ENCODE measurements around the gene VPS36.
"Not testable (repeated sequence)": the region's sequence is repeated elsewhere in the genome, so short reads cannot be mapped to it uniquely, and the experiment has no call there.

Gene VPS36

GRCh38 chr13:52377898-52378297, 72.5 kb downstream of the VPS36 start:
- no peak for DNase-seq (ENCODE audit: low read depth in 2 of 2)

GRCh38 chr13:52374873-52375411, 75.5 kb downstream of the VPS36 start:
- no peak for DNase-seq (ENCODE audit: low read depth in 2 of 2)

DNA sequence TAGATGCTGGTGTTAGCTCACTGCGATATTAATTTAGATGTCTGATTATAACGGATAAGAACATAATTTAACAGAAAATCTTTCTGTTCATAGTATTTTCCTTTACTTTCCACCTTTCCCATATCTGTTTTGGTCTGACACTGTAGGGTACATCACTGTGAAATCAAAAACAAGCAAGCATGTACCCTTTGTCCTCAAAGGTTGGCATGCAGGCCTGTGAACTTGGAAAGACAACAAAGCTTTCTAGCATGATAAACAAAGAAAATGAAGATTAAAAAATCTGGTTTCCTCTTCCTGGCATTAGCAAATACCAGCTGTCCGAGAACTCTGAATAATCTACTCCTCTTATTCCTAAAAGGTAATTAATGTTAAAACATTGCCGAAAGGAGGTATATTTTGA, 76.0 kb downstream of the VPS36 start:
- DNase-seq (ENCODE audit: low read depth in 2 of 2) = no peak

DNA sequence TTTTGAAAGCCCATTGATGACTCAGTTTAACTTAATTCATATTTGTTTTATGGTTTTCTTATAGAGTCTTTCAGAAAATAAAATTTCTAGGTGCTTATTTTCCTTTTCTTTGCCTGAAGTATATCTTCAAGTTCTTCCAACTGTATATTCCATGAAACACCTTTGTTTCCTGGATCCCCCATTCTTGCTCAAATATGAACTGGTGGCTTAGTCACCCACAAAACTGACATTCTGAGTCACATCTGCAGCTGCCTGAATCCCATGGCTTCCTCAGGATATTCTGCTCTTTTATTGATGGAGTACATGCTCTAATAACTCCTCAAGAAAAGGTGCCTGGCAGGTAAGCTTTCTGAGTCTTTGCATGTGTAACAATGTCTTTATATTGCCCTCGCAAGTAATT, 77.2 kb downstream of the VPS36 start:
- DNase-seq (ENCODE audit: low read depth in 2 of 2) = not testable (repeated sequence)

DNA sequence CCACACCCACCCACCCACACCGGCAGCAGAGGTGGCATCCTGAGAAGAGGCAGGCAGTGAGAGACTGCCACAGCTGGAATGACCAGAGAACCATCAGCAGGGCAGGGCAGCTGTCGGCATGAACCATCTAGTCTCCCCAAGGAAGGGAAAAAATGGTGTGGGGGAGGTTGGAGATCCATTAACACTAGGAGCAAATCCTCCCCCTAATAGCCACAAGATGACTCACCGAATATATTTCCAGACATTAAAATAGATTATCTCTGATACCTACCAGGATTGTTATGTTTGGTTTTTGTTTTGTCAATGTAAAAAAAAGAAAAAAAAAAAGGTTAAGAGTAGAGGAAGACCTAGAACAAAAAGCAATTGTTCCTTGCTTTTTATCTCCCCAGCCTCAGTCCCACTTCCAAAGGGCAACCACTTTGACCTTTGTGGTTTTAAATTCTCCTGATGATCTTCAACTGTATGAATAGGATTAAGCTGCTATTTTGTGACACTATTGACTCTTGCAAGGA, 78.6 kb downstream of the VPS36 start:
- no peak for DNase-seq (ENCODE audit: low read depth in 2 of 2)

- no peak for DNase-seq (ENCODE audit: low read depth in 2 of 2)
These were observed 84.1 kb downstream of the VPS36 start for GRCh38 chr13:52366291-52366690.
